Astrocyte of the cerebellum (primary cell): ENCODE results near the gene SAP30BP.

Experiments used
- DNase-seq: peaks from one replicate; pipeline ENCODE4 v3.0.0-alpha.2; 2011; ENCODE audit warnings: low read depth
- H3K4me3 ChIP-seq: 2 replicates; pipeline ENCODE4 v1.5.1; 2011; ENCODE audit warnings: mild to moderate bottlenecking, low read depth, low read length, moderate library complexity
- in situ Hi-C: cut with HindIII; loops from 2 replicates; pipeline ENCODE4 v1.10.0; 2017; ENCODE audit warnings: low sequenced_read_pairs
- TF ChIP-seq, protein P1 (sequence below): IDR thresholded peaks from 2 replicates; pipeline ENCODE4 v1.5.1; 2012; ENCODE audit warnings: low read length, low read depth, moderate library complexity, mild to moderate bottlenecking; ENCODE audit errors: missing control alignments

The SAP30BP gene

DNA sequence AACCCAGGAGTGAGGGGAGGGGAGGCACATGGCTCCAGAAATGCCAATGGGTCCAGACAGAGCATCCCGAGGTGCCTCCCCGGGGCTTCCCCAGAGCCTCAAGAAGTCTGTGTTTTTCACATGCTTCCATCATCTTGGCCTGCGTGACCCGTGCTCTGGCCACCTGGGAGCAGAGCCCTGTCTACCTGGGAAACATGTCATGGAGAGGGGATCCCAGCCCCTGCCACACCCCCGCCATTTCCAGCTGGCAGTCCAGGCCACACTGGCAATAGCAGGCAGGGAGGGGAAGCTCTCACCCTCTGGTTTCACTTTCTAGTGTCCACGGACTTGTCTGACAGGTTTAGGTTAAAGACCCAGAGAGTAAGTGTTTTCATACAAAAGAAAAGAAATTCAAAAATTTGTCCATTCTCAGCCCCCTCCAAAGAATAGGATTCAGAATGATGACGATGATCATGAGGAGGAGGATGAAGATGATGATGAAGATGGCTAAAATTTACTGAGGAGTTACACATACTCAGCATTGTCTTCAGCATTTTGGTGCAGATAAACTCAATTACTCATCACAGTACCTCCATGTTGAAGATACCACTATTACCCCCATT is 24.9 kb upstream of the SAP30BP start:
- TF ChIP-seq, protein P1, sequence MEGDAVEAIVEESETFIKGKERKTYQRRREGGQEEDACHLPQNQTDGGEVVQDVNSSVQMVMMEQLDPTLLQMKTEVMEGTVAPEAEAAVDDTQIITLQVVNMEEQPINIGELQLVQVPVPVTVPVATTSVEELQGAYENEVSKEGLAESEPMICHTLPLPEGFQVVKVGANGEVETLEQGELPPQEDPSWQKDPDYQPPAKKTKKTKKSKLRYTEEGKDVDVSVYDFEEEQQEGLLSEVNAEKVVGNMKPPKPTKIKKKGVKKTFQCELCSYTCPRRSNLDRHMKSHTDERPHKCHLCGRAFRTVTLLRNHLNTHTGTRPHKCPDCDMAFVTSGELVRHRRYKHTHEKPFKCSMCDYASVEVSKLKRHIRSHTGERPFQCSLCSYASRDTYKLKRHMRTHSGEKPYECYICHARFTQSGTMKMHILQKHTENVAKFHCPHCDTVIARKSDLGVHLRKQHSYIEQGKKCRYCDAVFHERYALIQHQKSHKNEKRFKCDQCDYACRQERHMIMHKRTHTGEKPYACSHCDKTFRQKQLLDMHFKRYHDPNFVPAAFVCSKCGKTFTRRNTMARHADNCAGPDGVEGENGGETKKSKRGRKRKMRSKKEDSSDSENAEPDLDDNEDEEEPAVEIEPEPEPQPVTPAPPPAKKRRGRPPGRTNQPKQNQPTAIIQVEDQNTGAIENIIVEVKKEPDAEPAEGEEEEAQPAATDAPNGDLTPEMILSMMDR = no peak
- in situ Hi-C loops = no loop called here
- DNase-seq = no peak
- no peak overlapping the region for H3K4me3 ChIP-seq

DNA sequence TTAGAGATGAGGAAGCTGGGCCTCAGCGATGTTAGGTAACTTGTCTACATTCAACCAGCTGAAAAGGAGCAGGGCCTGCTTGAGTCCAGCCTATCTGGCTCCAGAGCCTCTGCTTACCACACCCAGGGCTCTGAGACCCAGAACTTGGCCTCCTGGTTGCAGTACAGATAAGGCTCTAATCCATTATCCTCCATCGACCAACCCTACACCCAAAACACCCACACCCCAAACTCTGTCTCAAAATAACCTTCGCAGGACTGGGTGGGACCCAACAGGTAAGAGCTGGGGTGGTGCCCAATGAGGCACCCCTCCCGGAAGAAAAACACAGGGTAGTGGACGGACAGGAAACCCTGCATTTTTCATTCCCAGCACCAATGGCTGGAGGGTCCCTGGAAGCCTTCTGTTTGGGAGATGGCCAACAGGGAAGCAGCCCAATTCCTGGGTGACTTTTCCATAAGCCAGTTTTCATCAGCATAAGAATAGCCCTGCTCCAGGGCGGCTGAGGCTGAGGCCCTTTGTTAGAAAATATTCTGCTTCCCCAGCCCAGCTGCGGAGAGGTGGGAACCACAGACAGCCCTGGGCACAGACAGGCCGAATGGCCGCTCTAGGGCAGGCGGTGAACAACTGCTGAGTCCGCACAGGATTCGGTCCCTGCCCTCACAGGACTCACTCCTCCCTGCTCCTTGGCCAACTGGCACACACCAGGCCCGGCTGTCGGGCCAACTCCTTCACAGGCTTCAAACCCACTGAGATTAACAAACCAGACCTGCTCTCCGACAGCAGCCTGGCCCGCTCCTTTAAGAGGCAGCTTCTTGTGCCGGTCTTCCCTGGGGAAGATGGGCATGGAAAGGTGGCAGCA is 24.1 kb upstream of the SAP30BP start:
- DNase-seq = no peak
- H3K4me3 ChIP-seq = no peak overlapping the region
- in situ Hi-C loops = no loop called here
- TF ChIP-seq, protein P1 = no peak

DNA sequence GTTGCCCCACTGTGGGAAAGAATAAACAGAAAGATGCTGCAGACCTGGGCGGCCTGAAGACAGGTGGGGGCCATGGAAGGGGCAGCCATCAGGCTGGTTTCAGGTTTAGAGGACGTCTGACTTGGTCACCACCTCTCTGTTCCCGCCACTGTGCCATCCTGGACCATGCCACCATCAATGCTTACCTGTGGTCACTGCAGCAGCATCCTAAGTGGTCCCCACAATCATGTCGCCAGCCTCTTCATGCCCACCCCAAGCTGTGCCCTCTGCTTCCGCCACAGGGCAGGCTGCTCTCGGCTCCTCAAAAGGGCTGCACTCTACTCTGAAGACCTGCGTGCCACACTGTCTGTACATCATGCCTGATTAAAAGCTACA is 23.5 kb upstream of the SAP30BP start:
- H3K4me3 ChIP-seq = no peak overlapping the region
- DNase-seq = no peak
- TF ChIP-seq, protein P1 = no peak
- in situ Hi-C loops = no loop called here

DNA sequence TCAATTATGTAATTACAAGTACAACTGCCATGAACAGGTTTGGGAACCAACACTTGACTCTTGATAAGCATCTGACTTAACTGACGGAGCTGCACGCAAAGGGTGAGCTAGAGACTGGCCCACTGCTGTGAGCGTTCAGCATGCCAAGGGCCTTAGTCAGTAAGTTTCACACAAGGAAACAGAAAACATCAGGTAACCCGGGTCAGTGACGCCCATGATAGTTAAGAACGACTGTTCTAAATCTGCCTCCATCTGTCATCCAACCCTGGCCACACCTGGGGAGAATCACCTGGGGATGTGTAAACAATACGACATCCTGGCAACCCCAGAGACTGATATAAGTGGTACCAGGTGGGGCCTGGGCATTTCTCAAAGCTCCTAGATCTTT is 21.6 kb upstream of the SAP30BP start:
- no peak overlapping the region for H3K4me3 ChIP-seq
- TF ChIP-seq, protein P1 = no peak
- no peak for DNase-seq
- in situ Hi-C loops = no loop called here

DNA sequence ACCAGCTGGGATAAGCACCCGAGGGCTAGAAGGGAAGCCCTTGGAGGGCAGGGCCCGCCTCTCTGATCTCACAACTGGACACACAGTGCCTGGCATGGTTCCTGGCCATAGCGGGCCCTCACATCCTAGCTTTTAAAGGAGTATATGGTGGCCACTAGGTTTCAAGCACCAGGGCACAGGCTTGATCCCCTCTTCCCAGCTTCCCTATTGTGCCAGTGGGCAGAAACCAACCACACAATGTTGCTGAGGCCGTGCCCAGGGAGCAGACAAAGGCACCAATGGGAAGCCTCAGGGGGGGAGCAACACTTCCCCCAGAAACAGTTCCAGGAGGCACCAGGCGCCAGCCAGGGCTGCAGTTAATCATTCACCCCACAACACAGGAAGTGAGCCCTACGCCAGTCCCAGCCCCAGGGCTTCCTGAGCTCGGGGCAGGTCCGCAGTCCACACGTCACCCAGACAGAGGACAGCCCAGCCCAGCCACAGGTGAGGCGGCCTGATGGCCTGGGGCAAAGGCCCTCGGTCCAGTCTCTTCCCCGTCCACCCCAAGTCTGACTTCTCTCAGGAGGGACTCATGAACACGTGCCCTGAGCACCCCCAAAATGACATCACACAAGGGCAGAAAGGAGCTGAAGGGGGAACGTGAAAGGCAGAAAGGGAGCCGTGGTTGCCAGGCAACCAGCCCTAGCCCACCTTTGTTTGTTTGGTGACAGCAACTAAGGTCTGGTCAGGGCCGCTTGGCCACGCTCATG is 21.1 kb upstream of the SAP30BP start:
- TF ChIP-seq, protein P1 = no peak
- H3K4me3 ChIP-seq = no peak overlapping the region
- DNase-seq = no peak
- in situ Hi-C loops = no loop called here

DNA sequence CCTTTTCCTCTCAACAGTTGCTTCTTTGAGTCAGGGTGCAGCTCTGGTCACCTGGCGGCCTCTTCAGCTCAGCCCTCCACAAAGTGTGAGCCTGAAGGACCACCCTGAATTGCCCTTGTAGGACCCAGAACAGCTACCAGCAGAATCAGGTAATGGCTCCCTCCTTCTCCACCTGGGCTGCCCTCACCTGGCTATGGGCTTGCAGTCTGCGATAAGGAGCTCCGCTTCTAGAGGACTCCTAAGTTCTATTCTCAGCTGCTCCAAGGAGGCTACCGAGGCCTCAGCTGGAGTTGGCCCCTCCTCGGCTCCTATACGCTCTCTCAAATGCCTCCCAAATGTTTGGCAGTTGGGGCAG is 20.5 kb upstream of the SAP30BP start:
- no peak overlapping the region for H3K4me3 ChIP-seq
- in situ Hi-C loops = no loop called here
- TF ChIP-seq, protein P1 = no peak
- DNase-seq = no peak
